GM18909 (cell line): ENCODE measurements around the gene RCBTB1.
"Not testable (repeated sequence)": the region's sequence is repeated elsewhere in the genome, so short reads cannot be mapped to it uniquely, and the experiment has no call there.

Experiments used
- ATAC-seq: cut with Tn5 transposase; IDR thresholded peaks from one replicate; pipeline ENCODE4 v1.9.1; 2021; ENCODE audit warnings: mild to moderate bottlenecking; ENCODE audit not compliant: unreplicated experiment, poor library complexity

RCBTB1 gene

DNA sequence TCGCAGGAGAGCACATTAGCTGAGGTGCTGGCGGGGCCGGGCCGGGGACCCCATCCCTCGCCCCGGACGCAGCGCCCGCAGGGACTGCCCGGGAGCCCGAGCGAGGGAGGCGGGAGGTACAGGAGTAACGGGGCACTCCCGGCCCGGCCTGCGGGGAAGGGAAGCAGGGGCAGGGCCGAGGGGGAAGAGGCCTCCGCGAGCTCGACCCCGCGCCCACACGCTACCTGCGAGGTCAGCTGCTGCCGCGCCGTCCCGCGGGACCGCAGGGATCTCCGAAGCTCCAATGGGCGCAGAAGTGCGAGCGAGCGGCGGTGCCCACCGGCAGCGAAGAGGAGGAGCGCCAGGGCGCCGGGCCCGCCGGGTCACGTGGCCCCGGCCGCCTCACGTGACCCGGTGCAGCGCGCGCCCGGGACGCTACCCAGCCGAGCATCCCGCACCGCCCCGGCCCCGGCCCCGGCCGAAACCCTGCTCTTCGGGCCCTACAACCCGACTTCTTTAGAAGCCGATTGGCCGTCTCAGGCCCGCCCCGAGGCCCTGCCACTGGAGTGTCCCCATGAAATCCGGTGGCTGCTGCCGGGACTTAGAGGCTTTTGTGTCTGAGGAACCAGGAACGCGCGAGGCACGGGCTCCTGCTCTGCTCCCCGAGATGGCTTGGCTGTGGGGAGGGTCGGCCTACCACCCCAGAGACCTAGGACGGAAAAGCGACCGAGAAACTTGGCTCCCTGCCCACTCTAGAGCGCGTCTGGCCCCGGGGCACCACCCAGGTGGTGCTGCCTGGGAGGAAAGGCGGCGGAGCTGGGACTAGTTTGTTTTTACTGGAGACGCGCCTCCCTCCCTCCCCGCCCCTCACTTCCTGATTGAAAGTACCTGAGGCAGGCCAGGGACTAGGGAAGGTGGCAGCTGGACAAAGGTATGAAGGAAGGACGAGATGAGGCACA, at the start of gene RCBTB1:
Gene RCBTB1 (minus strand): TSS at position 339 of the 938 bp plus-strand sequence. CDS start 18,279 bp downstream, outside the sequence.
- peak; percentile 95 for ATAC-seq

DNA sequence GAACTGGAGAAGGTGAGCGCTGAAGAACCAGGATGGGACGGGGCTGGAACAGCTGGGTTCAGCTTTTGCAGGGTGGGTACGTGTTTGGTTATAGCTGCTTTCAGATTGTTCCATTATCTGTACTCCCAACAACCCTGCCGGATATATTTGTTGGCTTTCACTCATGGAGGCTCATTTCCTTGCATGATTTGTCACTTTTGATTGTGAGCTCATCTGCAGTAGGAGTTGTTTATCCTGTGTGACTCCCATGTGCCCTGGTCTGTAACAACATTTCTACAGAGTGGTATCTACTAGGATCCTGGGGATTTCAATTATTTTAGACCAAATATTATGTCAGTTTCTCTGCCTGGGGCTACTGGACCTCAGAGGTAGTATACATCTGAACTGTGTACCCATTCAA, 48.4 kb upstream of the RCBTB1 start:
- no peak for ATAC-seq

DNA sequence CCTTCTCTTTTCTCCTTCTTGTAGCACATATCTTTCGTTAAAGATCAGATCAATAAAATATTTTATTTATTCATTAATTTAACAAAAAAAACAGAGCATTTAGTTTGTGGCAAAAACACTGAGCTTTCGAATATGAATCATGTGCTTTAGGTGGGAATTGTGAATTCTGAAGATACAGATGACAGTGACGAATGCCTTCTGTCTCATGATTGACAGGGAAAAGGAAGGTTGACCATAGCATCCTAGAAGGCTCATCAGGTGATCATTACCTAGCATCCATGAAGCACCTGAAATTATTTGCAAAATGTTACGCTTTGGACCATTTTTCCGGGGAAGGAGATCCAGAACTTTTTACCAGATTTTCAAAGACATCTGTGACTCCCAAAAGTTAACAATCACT, 46.8 kb upstream of the RCBTB1 start:
- ATAC-seq: no peak

DNA sequence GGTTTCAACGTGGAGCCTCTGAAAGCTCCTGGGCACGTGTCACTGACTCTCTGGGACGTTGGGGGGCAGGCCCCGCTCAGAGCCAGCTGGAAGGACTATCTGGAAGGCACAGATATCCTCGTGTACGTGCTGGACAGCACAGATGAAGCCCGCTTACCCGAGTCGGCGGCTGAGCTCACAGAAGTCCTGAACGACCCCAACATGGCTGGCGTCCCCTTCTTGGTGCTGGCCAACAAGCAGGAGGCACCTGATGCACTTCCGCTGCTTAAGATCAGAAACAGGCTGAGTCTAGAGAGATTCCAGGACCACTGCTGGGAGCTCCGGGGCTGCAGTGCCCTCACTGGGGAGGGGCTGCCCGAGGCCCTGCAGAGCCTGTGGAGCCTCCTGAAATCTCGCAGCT, 45.2 kb upstream of the RCBTB1 start:
- ATAC-seq: no peak

DNA sequence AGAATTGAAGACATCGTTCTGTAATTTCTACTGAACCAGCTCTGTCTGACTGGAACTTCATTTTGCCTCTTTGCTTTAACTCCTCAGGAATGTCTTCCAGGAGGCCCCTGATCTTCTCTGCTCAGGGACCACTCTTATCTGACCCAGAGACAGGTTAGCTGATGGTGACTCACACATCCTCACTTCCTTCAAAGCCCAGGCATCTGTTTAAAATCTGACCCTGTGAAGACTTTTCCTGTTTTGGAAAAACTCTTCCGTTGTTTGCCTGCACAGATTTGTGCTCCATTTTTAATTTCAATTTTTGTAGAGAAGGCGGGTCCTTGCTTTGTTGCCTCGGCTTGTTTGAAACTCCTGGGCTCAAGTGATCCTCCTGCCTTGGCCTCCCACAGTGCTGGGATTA, 44.6 kb upstream of the RCBTB1 start:
- no peak for ATAC-seq

DNA sequence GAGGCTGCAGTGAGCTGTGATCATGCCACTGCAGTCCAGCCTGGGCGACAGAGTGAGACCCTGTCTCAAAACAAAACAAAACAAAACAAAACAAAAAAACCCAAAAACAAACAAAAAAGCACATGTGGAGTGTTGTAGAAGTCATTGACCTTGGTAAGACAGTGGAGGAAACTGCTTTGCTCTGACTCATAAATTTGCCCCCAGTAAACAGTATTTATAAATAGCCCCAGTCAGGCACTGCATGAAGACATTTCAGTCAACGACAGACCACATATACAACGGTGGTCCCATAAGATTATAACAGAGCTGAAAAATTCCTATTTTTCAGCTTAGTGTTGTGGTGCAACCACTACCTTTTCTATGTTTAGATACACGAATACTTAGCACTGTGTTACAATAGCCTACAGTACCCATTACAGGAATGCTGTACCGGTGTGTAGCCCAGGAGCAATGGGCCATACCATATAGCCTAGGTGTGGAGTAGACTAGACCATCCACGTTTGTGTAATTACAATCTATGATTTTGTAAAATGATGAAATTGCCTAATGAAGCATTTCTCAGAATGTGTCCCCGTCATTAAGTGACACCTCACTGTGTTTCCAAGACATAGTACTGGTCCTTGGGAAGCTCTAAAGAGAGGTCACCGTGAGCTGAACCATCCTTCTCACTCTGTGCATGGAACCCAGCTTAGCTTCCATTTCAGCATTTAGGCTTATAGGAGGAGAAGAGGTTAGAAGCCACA, 44.0 kb upstream of the RCBTB1 start:
- no peak for ATAC-seq

DNA sequence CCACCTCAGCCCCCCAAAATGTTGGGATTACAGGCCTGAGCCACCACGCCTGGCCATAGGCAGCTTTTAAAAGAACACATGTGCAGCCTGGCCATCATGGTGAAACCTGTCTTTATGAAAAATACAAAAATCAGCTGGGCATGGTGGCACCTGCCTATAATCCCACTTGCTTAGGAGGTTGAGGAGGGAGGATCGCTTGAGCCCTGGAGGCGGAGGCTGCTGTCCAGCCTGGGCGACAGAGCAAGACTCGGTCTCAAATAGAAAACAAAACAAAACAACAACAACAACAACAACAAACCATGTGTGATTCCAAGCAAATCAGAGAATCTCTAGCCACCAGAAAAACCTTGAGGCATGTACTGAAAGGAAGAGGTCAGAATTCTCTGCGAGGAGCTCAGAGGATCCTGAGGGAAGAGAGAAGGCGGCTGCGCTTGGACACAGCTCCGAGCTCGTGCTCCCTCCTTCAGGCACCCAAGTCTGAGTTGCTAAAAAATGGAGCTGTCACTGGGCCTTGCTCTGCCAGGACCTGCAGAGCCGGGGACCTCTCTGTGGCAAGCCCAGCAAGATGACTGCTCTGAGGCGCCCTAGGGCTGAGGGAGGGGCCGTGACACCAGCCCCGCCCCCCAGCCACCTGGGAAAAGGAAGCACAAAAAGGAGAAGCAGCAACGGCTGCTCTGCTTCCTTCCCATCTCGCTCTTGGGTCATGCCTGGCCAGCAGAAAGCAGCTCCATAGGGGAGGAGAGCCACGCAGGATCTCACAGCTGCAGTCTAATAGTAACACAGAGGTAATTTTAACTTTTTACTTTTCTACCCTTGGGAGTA, 42.7 kb upstream of the RCBTB1 start, which contains the start of gene ARL11:
Gene ARL11 (plus strand): TSS at position 677 of the 822 bp plus-strand sequence. CDS start 1,941 bp downstream, outside the sequence.
- ATAC-seq: peak; percentile 89

DNA sequence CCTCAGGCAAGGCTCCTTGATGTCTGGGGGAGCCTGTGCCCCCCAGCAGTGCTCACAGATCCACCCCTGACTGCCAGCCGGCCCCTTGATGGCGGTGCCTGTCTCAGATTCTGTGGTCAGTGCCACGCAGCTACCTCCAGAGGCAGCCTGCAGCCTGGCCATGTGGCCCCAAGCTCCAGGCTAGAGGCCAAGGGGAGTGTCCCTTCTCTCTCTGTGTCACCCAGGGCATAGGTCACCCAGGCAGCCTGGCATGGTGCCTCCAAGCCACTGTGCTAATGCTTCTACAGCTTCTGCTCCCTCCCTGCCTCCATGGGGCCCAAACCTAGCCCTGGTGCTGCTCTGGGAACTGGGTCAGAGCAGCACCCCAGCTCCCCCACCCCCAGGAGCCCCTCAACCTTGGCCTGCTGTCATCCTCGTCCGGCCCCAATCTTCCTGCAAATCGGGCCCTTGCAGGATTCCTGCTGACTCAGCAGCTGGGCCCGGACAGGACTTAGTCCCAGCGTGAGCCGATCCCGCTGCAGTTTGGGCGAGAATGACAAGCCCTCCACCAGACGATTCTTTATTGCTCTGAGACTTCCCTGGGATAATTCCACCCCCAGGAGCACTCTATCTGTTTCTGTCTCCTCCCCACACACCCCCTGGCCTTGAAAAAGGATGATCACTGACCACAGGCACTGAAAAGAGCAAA, 40.2 kb upstream of the RCBTB1 start:
- ATAC-seq: no peak

DNA sequence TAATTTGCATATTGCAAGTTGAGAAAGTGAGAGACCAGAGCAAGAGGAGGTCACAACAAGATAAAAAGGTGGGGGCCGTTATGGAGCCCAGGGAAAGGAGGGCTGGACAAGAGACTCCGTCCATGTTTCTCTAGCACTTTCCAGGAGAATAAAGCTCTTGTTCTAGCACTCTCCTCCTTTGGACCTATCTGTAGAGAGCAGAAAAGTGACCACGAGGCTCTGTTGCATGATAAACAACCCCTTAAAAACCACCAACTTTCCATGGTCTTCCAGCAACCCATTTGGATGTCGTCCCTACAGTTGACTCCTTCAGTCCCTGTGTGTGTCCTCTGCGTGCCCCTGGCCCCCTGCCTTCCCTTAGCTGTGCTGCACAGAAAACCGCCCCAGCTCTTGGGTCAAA, 38.9 kb upstream of the RCBTB1 start:
- ATAC-seq: no peak

DNA sequence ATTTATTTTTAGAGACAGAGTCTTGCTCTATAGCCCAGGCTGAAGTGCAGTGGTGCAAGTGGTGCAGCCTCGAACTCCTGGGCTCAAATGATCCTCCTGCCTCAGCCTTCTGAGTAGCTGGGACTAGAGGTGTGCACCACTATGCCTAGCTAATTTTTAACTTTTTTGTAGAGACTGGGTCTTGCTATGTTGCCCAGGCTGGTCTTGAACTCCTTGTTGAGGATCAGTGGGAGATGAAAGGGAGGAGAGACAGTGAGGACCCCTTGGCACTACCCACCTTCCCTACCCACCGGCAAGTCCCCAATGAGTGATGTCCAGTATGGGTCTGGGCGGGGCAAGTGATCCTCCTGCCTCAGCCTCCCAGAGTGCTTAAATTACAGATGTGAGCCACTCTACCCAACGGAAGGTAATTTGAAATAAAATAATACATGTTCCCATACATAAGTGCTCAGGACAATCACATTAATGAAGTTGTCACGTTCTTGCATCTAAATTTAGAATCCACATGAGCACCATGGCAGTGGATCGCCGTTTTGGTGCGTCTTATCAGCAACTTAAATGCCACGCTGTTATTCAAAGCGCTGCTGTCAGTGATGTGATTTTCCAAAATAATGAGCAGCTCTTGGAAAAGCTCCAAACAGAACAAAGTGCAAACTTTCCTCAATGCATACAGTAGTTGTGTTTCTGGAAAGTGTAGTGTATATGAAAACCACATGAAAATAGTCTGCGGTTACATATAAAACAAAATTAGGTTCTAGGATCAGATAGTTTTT, 37.0 kb upstream of the RCBTB1 start:
- ATAC-seq: no peak

DNA sequence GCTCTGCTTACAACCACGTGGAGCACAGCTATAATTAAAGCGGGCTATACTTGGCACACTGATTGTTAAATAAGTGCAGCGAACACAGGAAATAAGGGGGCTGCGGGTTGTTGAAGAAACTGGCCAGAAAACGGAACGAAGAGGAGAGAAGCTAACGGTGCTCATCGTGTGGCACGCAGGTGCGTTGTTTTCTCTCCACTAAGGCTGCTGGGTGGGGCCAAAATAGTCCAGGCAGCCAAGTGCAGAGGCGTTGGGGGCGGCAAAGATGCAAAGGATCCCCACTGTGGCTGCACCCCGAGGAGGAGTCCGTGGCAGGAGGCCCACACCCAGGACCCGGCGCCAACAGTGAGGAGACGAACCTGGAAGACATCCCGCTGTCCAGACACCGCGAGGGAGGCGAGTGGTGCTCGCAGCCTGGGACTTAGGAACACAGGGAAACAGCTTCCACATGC, 34.8 kb upstream of the RCBTB1 start:
- ATAC-seq: no peak

DNA sequence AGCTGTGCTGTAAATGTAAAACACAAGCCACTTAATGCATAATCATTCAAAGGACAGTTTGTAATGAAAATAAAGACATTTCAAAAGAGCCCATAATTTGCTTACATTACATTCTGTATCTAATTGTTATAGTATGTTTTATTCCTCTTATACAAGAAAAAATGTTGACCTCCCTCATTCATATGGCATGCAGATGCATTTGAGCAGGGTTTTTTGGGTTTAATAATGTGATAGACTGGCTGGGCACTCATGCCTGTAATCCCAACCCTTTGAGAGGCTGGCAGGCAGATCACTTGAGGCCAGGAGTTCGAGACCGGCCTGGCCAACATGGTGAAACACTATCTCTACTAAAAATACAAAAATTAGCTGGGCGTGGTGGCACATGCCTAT, 31.3 kb upstream of the RCBTB1 start:
- ATAC-seq: no peak

DNA sequence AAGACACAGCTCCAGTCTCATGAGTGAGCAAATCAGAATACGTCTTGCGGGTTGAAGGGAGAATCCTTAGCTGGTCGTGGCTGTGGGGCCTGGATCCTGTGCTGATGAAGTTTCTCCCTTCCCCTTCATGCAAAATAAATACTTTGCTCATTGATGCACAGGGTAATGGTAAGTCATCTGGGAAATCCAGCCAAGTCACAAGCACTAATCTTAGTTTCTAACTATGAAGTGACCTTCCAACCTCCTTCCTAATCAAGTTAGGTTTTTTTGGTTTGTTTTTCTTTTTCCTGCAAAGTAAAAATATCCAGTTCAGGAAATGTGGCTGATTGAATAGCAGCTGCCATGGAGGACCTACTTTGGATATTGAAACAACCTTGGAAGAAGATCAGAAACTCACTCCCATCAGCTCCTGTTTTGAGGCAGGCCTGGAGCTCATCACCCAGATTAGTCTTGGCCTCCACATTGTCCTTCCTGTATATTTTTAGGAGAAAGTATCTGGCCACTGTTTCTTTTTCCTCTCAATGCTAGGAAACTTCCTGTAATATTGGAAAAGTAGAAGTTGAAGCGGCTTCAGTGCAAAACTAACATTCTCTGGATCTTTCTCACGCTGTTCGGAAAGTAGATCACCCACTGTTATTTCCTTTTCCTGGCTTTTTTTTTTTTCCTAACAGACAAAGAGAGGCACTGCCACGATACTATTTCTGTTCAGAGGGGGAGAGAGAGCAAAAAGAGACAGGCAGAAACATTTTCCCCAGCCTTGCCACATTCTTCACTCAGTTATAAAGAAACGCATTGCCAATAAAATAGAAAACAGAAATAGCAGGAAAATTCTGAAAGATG, 30.7 kb upstream of the RCBTB1 start:
- no peak for ATAC-seq

DNA sequence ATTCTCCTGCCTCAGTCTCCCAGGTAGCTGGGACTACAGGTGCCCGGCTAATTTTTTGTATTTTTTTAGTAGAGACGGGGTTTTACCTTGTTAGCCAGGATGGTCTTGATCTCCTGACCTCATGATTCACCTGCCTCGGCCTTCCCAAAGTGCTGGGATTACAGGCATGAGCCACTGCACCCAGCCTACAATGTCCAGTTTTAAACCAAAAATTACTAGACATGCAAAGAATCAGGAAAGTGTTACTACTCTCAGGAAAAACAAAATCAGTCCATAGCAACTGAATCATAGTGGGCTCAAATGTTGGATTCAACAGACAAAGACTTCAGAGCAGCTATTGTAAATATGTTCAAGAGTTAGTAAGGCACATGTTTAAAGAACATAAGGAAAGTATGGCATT, 26.7 kb upstream of the RCBTB1 start:
- ATAC-seq: not testable (repeated sequence)

DNA sequence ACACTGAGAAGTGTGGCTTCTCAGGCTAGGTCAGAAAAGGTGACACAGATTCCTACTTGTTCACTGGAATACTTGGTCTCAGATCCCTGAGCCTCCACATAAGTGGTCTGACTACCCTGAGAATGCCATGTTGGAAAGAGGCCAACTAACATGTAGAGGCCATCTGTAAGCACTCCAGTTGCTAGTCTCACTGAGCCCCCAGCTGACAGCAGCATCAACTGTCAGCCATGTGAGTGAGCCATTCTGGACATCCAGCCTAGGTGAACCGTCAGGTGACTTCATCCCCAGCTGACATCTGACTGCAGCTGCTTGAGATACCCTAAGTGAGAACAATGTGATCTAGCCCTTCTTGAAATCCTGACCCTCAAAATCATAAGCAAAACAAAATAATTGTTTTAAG, 24.8 kb upstream of the RCBTB1 start:
- ATAC-seq: no peak

DNA sequence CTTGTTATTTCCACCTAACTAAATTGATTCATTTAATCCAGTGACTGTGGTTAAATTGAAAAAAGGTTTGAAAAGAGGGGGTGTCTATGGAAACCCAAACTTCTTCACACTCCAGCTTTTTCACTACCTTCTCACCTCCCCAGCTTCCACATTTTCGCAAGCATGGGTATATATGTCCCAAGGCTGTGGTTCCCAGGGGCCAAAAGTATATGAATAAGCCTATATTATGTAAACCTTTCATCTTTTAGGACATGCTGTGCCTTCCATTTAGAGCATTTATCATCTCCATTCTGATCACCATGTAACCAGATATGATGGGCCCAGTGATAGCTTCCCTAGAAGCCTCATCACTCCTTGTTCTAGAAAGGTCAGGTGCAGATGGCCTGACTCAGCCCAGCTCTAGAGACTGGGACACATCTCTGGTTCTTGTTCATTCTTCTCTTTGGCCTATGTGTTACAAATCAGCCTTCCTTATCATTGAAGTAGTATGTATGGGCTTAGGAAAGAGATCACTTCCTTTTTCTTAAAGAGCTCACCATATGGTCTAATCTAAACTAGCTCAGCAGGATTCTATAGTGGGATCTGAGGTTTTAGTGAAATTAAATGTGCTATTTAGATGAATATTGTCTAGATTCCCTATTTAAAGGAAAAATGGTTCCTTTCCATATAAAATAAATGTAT, 23.4 kb upstream of the RCBTB1 start:
- ATAC-seq: no peak

DNA sequence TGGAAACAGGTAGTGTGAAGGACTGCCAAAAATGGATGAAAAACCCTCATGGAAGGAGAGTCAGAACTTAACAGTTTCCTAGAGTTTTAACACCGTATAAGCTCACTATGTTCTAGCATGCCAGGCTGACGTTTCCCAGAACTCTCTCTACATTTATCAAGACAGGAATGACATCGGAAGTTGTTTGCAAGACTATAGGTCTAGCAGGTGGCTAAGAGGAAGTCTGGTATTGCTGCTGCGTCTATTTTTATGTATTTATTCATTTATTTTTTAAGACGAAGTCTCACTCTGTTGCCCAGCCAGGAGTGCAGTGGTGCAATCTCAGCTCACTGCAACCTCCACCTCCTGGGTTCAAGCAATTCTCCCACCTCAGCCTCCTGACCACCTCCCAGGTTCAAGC, 22.4 kb upstream of the RCBTB1 start:
- no peak for ATAC-seq
